Stimulated activated naive CD8-positive, alpha-beta T cell treated with anti-CD3 and anti-CD28 coated beads, Interleukin-15, amount 100 ng/mL, for 72 hours (primary cell): ENCODE measurements around the gene NOXO1.
"Not testable (repeated sequence)": the region's sequence is repeated elsewhere in the genome, so short reads cannot be mapped to it uniquely, and the experiment has no call there.

Source experiments
- ATAC-seq: fragments of 150-1000 bp; cut with Tn5 transposase; 2 replicates; pipeline ENCODE4 v1.10.0; 2021; ENCODE audit warnings: mild to moderate bottlenecking, moderate library complexity
- DNase-seq, 2 donors: peaks; one replicate each; pipeline ENCODE4 v3.0.0; 2021 to 2022
- H3K27ac Mint-ChIP-seq, 2 donors: one replicate each; pipeline ENCODE4 v1.8.0; 2022; ENCODE audit warnings: mild to moderate bottlenecking in 2 of 2, mixed read lengths in 2 of 2, moderate library complexity in 2 of 2
- H3K27me3 Mint-ChIP-seq: one replicate; pipeline ENCODE4 v1.8.0; 2022; ENCODE audit warnings: mixed read lengths
- H3K4me1 Mint-ChIP-seq: one replicate; pipeline ENCODE4 v1.8.0; 2022; ENCODE audit warnings: mild to moderate bottlenecking, mixed read lengths
- H3K4me3 Mint-ChIP-seq, 2 donors: one replicate each; pipeline ENCODE4 v1.8.0; 2022; ENCODE audit warnings: mild to moderate bottlenecking in 2 of 2, mixed read lengths in 2 of 2, moderate library complexity in 1 of 2
- H3K9me3 Mint-ChIP-seq, 2 donors: one replicate each; pipeline ENCODE4 v1.8.0; 2022; ENCODE audit warnings: mixed read lengths in 2 of 2

The NOXO1 gene

DNA sequence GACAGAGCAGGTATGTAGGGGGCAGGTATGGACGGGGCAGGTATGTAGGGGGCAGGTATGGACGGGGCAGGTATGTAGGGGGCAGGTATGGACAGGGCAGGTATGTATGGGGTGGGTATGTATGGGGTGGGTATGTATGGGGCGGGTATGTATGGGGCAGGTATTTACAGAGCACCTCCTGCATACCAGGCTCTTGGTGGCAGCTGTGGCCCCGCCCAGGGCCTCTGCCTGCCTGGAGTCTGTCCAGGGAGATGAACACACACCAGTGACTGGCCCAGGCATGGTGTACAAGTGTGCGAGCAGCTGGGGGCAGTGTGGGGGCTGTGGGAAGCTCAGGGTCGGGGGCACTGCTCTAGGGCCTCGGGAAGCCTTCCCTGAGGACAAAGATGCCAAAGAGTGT lies 31.2 kb downstream of the NOXO1 start:
- no peaks in the 10 kb centered on the region for H3K9me3 Mint-ChIP-seq
- no peak for ATAC-seq
- no peak overlapping the region for H3K27ac Mint-ChIP-seq
- H3K4me3 Mint-ChIP-seq: no peak overlapping the region
- no peaks in the 10 kb centered on the region for H3K27me3 Mint-ChIP-seq
- no peak for DNase-seq
- H3K4me1 Mint-ChIP-seq: peaks cover 6% of the 10 kb centered on the region

DNA sequence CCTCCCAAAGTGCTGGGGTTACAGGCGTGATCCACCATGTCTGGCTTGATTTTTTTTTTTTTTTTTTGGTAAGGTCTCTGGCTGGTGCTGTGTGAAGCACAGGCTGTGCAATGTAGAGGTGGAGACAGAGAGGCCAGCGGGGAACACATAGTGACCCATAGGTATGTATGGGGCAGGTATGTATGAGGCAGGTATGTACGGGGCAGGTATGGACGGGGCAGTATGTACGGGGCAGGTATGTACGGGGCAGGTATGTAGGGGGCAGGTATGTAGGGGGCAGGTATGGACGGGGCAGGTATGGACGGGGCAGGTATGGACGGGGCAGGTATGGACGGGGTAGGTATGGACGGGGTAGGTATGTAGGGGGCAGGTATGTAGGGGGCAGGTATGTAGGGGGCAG lies 31.8 kb downstream of the NOXO1 start:
- no peak overlapping the region for H3K27ac Mint-ChIP-seq
- no peaks in the 10 kb centered on the region for H3K27me3 Mint-ChIP-seq
- ATAC-seq (no peak), DNase-seq (no peak)
- H3K4me3 Mint-ChIP-seq: no peak overlapping the region
- H3K9me3 Mint-ChIP-seq: no peaks in the 10 kb centered on the region
- H3K4me1 Mint-ChIP-seq: peaks cover 10% of the 10 kb centered on the region

DNA sequence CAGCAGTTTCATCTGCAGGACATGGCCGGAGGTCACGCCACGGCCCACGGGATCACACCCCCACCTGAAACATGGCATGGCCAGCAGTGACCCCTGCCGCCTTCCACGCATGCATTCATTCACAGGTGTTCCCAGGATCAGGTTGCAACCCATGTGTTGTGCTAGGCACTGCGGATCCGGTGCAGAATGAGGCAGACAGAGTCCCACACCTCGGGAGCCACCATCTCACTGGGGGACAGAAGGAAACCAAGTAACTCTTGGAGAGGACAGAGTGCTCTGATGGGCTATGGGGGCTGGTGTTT lies 33.9 kb downstream of the NOXO1 start:
- no peak overlapping the region for H3K27ac Mint-ChIP-seq
- no peaks in the 10 kb centered on the region for H3K9me3 Mint-ChIP-seq
- H3K4me3 Mint-ChIP-seq: no peak overlapping the region
- no peaks in the 10 kb centered on the region for H3K27me3 Mint-ChIP-seq
- ATAC-seq (no peak), DNase-seq (no peak)
- H3K4me1 Mint-ChIP-seq: peaks cover 22% of the 10 kb centered on the region

DNA sequence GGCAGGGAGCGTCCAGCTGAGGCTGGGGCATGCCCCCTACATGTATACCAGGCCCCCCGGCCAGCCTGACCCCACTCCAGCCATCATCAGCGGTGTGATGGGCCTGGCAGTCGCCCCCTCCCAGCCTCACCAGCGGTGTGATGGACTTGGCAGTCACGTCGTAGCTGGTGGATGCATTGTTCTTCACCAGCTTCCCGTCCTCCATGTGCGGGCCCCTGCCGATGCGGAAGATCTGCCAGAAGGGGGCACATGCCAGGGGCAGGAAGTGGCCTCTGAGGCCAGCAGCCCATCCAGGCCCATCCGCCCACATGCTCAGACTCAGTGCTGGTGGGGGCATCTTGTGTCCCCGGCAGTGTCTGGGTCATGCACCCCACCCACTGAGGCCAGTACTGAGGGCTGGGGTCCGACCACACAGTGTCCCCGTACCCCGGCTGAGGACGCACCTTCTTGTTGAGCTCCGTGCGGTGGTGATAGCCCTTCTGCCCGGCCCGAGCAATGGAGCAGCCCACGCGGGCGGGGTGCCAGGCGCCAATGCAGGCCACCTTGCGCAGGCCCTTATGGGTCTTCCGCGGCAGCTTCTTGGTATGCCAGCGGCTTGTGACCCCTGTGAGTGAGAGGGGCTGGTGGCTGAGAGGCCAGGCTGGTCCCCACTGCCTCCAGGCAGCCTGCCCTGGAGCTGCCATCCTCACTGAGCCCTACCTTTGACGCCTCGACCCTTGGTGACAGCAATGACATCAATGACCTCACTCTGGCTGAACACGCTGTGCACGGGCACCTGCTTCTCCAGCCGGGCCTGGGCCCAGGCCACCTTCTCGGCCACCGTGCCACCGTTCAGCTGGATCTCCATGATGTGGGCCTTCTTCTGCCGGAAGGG lies 34.5 kb downstream of the NOXO1 start:
- no peak for ATAC-seq
- DNase-seq: no peak
- H3K27ac Mint-ChIP-seq: no peak overlapping the region
- H3K4me3 Mint-ChIP-seq: no peak overlapping the region
- peaks cover 28% of the 10 kb centered on the region for H3K4me1 Mint-ChIP-seq
- no peaks in the 10 kb centered on the region for H3K9me3 Mint-ChIP-seq
- H3K27me3 Mint-ChIP-seq: no peaks in the 10 kb centered on the region

DNA sequence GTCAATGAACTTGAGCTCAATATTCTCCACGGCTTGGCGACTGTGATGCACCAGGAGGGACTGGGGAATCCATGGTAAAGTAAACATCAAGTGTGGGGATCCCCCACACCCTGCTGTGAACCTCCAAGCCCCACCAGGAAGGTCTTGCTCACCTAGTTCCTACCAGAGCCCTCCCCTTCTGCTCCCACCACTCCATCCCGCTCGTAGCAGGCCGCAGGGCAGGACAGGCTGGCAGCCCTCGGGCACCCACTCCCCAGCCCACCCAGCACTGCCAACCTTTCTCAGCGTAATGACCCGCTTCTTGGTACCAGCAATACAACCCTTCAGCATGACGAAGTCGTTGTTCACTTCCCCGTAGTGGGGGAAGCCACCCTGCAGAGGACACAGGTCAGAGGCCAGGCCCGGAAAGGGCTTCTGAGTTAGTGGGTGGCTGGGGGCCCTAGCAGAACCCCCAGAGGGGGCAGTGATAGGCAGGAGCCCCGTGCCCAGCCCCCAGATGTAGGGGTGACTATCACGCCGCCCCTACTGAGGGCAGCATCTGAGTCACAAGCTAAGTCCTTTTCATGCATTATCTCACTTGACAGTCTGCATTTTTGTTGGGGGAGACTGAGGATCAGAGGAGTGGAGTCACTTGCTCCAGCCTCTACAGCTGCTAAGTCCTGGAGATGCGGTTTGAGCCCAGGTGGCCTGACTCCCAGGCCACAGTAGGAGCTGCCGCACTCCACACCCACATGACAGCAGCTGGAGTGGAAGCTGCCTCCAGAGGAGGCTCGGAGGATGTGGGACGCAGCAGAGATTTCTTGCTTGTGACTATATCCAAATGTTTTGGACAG lies 35.5 kb downstream of the NOXO1 start:
- no peak overlapping the region for H3K4me3 Mint-ChIP-seq
- no peaks in the 10 kb centered on the region for H3K9me3 Mint-ChIP-seq
- H3K4me1 Mint-ChIP-seq: peaks cover 35% of the 10 kb centered on the region
- no peak for DNase-seq
- H3K27ac Mint-ChIP-seq: peak overlapping the region in 1 of 2 donors; percentile 16
- no peaks in the 10 kb centered on the region for H3K27me3 Mint-ChIP-seq
- no peak for ATAC-seq

DNA sequence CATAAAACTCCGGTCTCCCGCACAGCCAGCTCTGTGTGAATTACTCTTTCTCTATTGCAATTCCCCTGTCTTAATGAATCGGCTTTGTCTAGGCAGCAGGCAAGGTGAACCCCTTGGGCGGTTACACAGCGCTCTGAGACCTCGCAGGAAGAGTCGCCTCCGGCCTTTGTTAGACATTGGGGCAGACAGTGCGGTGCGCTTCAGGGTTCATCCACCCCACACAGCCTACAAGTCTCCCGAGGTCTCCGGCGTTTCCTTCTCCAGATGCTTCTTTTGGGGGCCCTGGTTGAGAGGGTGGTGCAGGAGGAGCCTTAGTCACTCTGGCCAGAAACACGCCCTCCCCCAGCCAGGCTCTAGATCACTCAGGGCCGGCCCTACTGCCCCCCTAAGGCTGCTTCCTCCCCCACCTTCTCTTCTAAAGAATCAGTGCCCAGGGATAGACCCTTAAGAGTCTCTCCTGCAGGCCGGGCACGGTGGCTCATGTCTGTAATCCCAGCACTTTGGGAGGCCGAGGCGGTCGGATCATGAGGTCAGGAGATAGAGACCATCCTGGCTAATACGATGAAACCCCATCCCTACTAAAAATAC lies 36.6 kb downstream of the NOXO1 start:
- H3K27me3 Mint-ChIP-seq: no peaks in the 10 kb centered on the region
- peak overlapping the region; percentile 47 to 93 for H3K4me3 Mint-ChIP-seq
- no peak for DNase-seq
- peaks cover 35% of the 10 kb centered on the region for H3K4me1 Mint-ChIP-seq
- H3K27ac Mint-ChIP-seq: peak overlapping the region; percentile 19 to 65
- ATAC-seq: no peak
- H3K9me3 Mint-ChIP-seq: no peaks in the 10 kb centered on the region

DNA sequence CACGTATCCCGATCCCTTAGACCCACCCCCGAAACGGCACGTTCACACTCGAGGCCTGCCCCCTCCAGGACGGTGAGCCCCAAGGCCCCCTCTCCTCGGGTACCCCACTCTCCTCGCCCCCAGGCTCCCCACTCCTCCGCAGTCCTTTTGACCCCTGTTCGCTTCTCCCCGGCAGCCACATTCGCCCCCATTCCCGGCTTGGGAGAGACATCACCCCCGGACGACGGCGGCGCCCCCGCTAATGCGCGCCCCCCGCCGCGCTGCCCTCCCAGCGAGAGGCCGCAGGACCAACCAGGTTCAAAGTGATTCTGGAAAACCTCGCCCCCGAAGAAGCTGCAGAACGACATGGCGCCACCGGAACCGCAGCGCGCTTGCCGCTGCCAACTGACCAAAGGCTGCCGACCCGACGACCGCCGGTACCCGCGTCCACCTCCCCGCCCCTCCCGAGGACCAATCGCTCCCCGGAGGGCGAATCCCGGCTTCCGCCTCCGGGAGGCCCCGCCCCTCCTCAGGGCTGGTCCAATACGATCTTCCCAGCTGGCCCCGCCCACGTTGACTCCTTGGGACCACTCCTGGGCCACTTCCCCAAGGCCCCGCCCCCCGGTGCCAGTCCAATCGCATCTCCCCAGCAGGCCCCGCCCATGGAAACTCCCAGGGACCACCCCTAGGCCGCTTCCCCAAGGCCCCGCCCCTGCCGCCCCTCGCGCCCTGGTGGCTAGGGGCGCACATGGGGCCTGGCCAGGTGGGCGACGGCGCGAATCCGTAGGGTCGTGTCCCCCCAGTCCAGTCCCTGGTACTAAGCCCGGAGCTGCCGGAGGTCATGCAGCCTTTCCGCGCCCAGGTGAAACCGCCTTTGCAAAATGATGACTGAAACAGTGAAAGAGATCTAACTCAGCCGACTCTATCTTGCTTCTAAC lies 38.2 kb downstream of the NOXO1 start, which contains the start of gene MSRB1:
TSS of gene MSRB1 (minus strand) at position 390 of the 917 bp plus-strand sequence. CDS start at position 347, 43 bp downstream.
- peak; percentile 99 to 100 for DNase-seq
- no peaks in the 10 kb centered on the region for H3K27me3 Mint-ChIP-seq
- H3K27ac Mint-ChIP-seq: peak within 1 kb of the TSS; percentile 86 to 97
- peak within 1 kb of the TSS; percentile 93 to 94 for H3K4me3 Mint-ChIP-seq
- H3K9me3 Mint-ChIP-seq: no peaks in the 10 kb centered on the region
- peak; percentile 97 for ATAC-seq
- H3K4me1 Mint-ChIP-seq: peaks cover 35% of the 10 kb centered on the region

DNA sequence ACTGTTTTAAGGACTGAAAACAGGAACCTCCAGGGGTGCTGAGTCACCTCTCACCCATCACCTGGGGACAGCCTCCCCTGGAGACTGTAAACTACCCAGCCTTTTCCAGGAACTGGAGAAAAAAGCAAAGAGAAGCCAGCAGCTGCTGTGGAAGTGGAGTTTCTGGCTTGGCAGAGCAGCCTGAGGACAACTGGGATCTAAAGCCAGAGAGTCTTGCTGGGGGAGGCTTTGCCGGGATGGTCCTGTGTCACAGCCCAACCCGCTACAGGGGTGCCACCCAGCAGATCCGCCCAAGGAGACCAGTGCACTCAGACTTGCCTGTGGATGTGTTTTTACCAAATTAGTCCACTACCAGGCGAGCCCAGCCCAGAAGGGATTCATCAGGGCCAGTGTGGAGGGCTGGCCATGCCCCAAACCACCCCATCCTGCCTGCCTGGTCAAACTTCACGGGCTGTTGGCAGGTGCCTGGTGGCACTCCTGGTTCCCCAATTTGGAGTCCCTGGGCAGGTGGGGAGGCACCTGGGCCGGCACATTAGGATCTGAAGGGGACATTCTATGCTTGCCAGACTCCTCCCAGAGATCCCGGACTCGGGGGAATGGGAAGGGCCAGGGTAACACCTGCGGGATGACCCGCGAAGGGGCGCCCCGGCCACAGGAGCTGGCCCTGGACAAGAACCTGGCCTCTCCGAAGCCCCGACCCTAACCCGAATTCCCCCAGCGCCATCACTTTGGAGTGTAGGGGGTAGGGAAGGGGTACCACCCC lies 39.0 kb downstream of the NOXO1 start:
- no peaks in the 10 kb centered on the region for H3K9me3 Mint-ChIP-seq
- H3K4me1 Mint-ChIP-seq: peaks cover 35% of the 10 kb centered on the region
- H3K4me3 Mint-ChIP-seq: peak overlapping the region; percentile 93 to 94
- H3K27ac Mint-ChIP-seq: peak overlapping the region; percentile 61 to 76
- ATAC-seq (no peak), DNase-seq (no peak)
- no peaks in the 10 kb centered on the region for H3K27me3 Mint-ChIP-seq

DNA sequence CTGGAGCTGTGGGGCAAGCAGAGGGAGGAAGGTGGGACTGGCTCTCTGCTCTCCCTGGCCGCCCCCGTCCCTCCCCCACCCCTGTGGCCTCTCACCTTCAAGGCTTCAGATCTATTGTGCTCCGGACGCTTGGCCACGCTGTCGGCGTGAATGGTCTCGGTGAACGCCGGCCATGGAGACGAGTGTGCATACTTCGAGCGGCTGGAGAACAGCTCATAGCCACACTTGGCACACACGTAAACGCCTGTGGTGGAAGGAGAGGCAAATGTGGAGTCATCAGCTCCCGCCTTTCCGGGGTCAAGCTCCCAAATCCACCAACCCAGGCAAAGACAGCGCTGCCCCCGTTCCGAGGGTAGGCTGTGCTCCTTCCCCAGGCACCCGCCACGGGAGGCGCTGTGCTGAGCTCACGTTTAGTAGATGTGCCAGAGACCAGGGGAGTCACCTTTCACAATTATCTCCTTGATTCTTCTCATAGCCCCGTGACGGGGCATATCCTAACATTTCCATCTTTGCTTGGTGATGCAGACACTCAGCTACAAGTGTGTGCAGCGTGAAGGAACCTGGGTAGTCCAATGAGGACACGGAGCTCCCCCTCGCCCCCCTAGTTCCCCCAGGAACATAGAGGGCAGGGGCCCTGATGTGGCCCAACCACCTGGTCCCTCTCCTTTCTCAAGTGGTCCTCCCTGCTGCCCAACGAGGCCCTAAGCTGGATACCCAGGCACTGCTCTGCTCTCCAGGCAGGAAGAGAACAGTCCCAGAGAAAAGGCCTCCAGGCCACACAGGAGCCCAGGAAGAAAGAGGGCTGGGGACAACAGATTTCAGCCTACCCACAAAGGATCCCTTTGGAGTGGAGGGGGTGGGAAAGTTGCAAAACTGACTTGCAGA lies 39.9 kb downstream of the NOXO1 start:
- no peaks in the 10 kb centered on the region for H3K9me3 Mint-ChIP-seq
- DNase-seq (no peak), ATAC-seq (no peak)
- peak overlapping the region; percentile 12 to 61 for H3K27ac Mint-ChIP-seq
- peak overlapping the region; percentile 93 to 94 for H3K4me3 Mint-ChIP-seq
- peaks cover 35% of the 10 kb centered on the region for H3K4me1 Mint-ChIP-seq
- H3K27me3 Mint-ChIP-seq: no peaks in the 10 kb centered on the region

DNA sequence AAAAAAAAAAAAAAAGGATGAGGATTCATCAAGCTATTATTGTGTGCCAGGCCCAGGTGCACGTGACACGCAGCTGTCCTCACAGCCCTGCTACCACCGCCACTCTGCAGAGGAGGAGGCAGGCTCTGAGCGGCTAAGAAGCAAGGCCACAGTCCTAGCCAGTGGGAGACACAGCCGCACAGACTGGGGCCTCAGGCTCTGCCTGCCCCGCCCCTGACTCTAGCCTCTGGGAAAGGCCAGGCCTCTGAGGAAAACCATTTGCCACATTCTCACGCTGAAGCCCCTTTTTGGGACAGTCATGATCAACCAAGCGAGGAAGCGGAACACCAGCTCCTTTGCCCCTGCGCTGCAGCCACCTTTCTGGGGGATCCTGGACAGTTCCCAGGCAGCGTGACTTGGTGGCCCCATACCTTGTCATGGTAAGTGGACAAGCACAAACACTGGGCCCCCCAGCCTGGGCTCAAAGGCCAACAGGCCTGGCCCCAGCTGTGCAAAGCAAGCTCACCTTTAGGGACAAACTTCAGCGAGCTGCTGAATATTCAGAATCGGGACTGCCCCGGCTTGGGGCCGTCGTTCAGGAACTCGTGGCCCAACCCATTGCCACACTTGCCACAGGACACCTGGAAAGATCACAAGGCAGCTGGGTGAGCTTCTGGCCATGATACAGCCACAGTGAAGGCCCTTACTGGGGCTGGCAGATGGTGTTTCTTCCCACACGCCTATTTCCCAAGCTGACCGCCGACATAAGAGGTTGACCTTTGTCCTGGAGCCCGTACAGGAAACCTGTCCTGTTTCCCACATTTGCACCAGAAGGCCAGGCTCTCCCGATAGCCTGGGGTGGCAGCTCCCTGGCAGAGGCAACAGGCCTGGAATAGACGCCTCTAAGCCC lies 40.8 kb downstream of the NOXO1 start:
- Mint-ChIP-seq H3K4me3 (no peak overlapping the region), H3K27me3 (no peaks in the 10 kb centered on the region), H3K9me3 (no peaks in the 10 kb centered on the region), H3K27ac (no peak overlapping the region), H3K4me1 (peaks cover 35% of the 10 kb centered on the region)
- ATAC-seq (no peak), DNase-seq (no peak)

DNA sequence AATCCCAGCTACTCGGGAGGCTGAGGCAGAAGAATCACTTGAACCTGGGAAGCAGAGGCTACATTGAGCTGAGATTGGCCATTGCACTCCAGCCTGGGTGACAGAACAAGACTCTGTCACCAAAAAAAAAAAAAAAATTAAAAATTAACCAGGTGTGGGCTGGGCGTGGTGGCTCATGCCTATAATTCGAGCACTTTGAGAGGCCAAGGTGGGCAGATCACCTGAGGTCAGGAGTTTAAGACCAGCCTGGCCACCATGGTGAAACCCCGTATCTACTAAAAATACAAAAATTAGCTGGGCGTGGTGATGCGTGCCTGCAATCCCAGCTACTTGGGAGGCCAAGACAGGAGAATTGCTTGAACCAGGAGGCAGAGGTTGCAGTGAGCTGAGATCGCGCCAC lies 41.4 kb downstream of the NOXO1 start:
- not testable (repeated sequence) for ATAC-seq, H3K9me3 Mint-ChIP-seq, DNase-seq

DNA sequence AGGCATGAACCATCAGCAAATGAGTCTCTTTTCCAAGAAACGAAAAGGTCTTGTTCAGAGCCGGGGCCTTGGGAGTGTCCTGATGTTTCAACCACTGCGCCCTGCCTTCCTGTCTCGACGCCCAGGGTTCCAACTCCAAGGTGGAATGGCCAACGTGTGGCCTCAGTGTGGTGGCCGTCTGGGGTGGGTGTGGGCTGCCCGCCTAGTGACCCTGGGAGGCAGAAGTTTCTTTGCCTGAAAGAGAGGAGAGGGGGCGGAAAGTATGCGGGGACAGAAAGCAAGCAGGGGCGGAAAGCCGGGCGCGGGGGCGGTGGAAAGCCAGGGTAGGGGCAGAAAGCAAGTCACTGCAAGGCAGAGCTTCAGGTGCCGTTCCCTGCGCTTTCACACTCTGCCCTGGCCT lies 42.4 kb downstream of the NOXO1 start:
- no peaks in the 10 kb centered on the region for H3K9me3 Mint-ChIP-seq
- H3K27ac Mint-ChIP-seq: no peak overlapping the region
- ATAC-seq (no peak), DNase-seq (no peak)
- H3K4me1 Mint-ChIP-seq: peaks cover 25% of the 10 kb centered on the region
- H3K27me3 Mint-ChIP-seq: no peaks in the 10 kb centered on the region
- no peak overlapping the region for H3K4me3 Mint-ChIP-seq

More for the DNA sequence above, 41.4 kb downstream of the NOXO1 start:
- not testable (repeated sequence) for H3K27ac Mint-ChIP-seq, H3K27me3 Mint-ChIP-seq, H3K4me3 Mint-ChIP-seq
- peaks cover 34% of the 10 kb centered on the region for H3K4me1 Mint-ChIP-seq

DNA sequence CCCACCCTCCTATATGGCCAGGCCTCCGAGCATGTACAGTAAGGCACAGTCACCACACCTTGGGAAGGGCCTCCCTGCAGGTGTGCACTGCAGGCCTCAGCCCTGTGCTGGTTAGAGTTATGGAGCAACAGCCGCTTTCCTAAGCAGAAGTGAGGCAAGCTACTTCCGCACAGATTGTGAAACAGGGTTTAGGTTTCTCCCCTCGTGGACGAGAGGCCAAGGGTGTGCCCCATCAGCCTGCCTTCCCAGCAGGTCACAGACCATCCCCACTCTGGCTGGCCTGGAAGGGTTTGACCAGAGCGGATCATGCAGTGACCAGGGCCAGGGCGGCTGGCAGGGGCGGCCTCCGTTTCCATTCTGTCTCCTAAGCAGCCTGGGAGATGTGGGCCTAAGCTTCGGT lies 43.0 kb downstream of the NOXO1 start:
- Mint-ChIP-seq H3K27me3 (no peaks in the 10 kb centered on the region), H3K9me3 (no peaks in the 10 kb centered on the region), H3K4me3 (no peak overlapping the region), H3K27ac (no peak overlapping the region), H3K4me1 (peaks cover 20% of the 10 kb centered on the region)
- no peak for DNase-seq
- ATAC-seq: no peak
